Peyer's patch (tissue), 4 donors: ENCODE data around the gene PARL.

Experiments
- CTCF ChIP-seq, 6 experiments: fragments of 450-650 bp in 4 of 6; fragments of 200-600 bp in 2 of 6; sonication (generic) in 1 of 6; IDR thresholded peaks; one replicate each; pipeline ENCODE4 v1.5.1; 2017 to 2019; ENCODE audit warnings: antibody characterized with exemption in 6 of 6, mild to moderate bottlenecking in 3 of 6, moderate library complexity in 1 of 6
- POLR2A ChIP-seq, 2 donors: fragments of 450-650 bp; IDR thresholded peaks; one replicate each; pipeline ENCODE4 v1.5.1; 2017; ENCODE audit warnings: antibody characterized with exemption in 2 of 2, mild to moderate bottlenecking in 2 of 2, moderate library complexity in 2 of 2

GRCh38 chr3:183917776-183918175 is 33.1 kb upstream of the PARL start:
- no peak for TF ChIP-seq POLR2A (IDR thresholded peaks at IDR 0.05)
- TF ChIP-seq CTCF (IDR thresholded peaks at IDR 0.05) = no peak
